Measurements from ENCODE around the gene AFAP1. TPM values are rescaled to one million over a fixed set of nuclear protein-coding genes. Genes with fewer than 3 reads are reported as not detected.
A peak's percentile ranks its signal among the peaks of the same experiment; 100 is the strongest.

Gene AFAP1
- total and polyA plus RNA-seq, 12 donors, result 2.9 to 8.9 (median 5.8) TPM

DNA sequence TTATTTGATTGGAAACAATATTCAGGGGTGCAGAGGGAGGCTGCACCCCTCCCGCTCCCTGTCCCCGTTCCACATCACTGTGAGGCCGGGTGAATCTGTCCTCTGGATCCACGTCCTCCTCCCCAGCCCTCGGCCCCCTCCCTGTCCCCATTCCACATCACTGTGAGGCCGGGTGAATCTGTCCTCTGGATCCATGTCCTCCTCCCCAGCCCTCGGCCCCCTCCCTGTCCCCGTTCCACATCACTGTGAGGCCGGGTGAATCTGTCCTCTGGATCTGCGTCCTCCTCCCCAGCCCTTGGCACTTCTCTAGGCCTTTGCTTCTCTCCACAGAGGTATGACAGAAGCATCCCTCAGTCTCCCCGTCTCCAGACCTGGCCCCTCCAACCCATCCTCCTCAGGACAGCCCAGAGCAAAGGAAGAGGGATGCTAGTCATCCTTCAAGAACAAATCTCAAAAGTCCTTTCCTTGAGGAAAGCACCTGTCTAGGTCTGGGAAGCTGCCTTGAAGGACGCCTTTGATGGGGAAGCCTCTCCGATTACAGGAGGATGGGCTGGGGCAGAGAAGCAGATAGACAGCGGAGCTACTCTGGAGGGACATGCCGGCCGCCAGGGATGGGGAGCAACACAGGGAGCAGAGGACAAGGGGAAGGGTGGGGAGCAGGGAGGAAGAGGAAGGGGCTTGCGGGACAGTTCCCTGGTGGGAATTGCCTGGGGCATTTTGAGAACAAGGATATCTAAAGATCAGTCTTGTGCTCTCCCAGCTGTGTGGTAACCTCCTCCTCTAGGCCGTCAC is 10.8 kb upstream of the AFAP1 start:
- Histone ChIP-seq H3K36me3 (no peaks in the 10 kb centered on the region), H3K9me3 (peaks cover 0 to 11% (median 0%) of the 10 kb centered on the region in 11 donors), H3K27me3 (peaks cover 0 to 18% (median 0%) of the 10 kb centered on the region in 7 donors), H3K4me1 (no peaks in the 10 kb centered on the region), H3K4me3 (no peak overlapping the region), H3K27ac (no peak overlapping the region)
- DNase-seq (no peak), ATAC-seq (no peak)
- intact Hi-C loops (cut with DNase I), result no loop called here
- WGBS, 2 donors, result 93 to 94% methylated on average over 18 of the region's 18 CpGs
- TF ChIP-seq, protein P1, sequence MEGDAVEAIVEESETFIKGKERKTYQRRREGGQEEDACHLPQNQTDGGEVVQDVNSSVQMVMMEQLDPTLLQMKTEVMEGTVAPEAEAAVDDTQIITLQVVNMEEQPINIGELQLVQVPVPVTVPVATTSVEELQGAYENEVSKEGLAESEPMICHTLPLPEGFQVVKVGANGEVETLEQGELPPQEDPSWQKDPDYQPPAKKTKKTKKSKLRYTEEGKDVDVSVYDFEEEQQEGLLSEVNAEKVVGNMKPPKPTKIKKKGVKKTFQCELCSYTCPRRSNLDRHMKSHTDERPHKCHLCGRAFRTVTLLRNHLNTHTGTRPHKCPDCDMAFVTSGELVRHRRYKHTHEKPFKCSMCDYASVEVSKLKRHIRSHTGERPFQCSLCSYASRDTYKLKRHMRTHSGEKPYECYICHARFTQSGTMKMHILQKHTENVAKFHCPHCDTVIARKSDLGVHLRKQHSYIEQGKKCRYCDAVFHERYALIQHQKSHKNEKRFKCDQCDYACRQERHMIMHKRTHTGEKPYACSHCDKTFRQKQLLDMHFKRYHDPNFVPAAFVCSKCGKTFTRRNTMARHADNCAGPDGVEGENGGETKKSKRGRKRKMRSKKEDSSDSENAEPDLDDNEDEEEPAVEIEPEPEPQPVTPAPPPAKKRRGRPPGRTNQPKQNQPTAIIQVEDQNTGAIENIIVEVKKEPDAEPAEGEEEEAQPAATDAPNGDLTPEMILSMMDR (IDR thresholded peaks at IDR 0.05), result no peak

DNA sequence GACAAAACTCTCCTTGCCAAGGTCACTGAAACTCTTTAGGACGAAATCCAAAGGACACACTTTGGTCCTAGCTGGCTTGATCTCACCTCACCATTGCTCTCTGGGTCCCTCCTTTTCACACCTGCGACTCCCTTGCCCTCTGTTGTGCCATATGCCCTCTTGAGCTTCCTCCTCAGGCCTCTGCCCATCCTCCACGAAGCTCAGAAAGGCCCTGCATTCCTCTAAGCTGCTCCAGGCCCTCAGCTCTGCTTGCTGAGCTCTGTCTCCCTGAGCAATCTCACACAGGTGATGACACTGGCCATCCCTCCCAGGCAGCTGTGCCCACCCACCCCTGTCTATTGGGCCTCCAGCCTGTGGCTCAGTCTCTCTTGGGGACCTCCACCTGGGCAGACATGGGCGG is 10.1 kb upstream of the AFAP1 start:
- ATAC-seq, result no peak
- WGBS, 2 donors, result 75 to 77% methylated on average over 4 of the region's 4 CpGs
- intact Hi-C loops (cut with DNase I), result no loop called here
- Histone ChIP-seq H3K4me3 (no peak overlapping the region), H3K4me1 (no peaks in the 10 kb centered on the region), H3K36me3 (no peaks in the 10 kb centered on the region), H3K27me3 (peaks cover 0 to 19% (median 0%) of the 10 kb centered on the region in 7 donors), H3K27ac (no peak overlapping the region), H3K9me3 (peaks cover 0 to 11% (median 0%) of the 10 kb centered on the region in 11 donors)
- TF ChIP-seq, protein P1 (IDR thresholded peaks at IDR 0.05), result no peak
- no peak for DNase-seq

DNA sequence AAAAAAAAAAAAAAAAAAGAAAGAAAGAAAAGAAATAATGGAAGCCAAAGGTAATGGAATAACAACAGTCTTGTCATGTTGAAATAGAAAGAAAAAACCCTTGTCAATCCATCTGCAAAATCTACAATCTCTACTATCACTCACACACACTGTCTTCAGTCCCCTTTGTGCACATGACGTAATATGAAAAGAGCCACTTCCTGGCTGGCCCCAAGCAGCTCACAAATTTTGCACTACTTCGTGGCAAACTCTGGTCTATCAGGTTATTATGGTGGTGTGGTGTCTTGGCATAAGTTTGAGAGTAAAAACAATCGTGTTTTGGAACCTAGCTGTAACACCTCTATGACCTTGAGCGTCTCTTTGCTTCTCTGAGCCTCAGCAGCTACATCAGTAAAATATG is 8.3 kb upstream of the AFAP1 start:
- Histone ChIP-seq H3K9me3 (no peaks in the 10 kb centered on the region), H3K27ac (no peak overlapping the region), H3K4me3 (no peak overlapping the region), H3K27me3 (peaks cover 0 to 19% (median 0%) of the 10 kb centered on the region in 7 donors), H3K4me1 (no peaks in the 10 kb centered on the region), H3K36me3 (no peaks in the 10 kb centered on the region)
- ATAC-seq (no peak), DNase-seq (no peak)
- TF ChIP-seq, protein P1 (IDR thresholded peaks at IDR 0.05), result no peak
- intact Hi-C loops (cut with DNase I), result no loop called here
- 69 to 82% methylated on average over 4 of the region's 4 CpGs for WGBS, 2 donors

DNA sequence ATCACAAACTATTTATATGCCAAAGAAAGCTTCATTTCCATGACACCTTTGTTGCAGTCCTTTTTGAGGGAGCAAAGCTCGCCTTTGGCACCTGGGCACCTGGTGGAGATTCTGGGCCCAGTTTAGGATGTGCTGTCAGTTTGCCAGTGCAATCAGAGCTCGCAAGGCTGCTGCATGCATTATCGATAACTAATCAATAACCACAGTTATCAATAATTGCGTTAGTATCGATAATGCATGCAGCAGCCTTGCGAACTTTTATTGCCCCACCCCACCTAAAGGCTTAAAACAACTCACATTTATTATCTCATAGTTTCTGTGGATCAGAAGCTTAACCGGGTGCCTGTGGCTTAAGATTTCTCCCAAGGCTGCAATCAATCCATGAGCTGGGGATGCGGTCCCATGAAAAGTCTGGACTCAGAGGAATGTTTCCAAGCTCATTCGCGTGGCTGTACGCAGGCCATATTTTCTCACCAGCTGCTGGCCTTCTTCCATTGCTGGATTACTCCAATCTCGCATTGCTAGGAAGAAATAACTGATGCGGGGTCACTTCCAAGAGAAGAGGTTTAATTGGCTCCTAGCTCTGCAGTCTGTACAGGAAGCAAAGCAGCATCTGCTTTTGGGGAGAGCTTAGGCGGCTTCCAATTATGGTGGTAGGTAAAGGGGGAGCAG is 6.2 kb upstream of the AFAP1 start:
- DNase-seq, result no peak
- intact Hi-C loops (cut with DNase I), result no loop called here
- H3K4me1 ChIP-seq, result no peaks in the 10 kb centered on the region
- TF ChIP-seq, protein P1 (IDR thresholded peaks at IDR 0.05), result no peak
- 78 to 80% methylated on average over 14 of the region's 14 CpGs for WGBS, 2 donors
- no peaks in the 10 kb centered on the region for H3K36me3 ChIP-seq
- H3K4me3 ChIP-seq, result no peak overlapping the region
- H3K27me3 ChIP-seq, result peaks cover 0 to 19% (median 0%) of the 10 kb centered on the region in 7 donors
- ATAC-seq, result peak in 1 of 8 donors; percentile 31
- no peak overlapping the region for H3K27ac ChIP-seq
- H3K9me3 ChIP-seq, result no peaks in the 10 kb centered on the region
